GM21737 (cell line): ENCODE results near the gene ZNF583.

Experiments
- ATAC-seq: cut with Tn5 transposase; IDR thresholded peaks from one replicate; pipeline ENCODE4 v1.9.1; 2021; ENCODE audit warnings: mild to moderate bottlenecking, moderate library complexity; ENCODE audit not compliant: unreplicated experiment

The ZNF583 gene

DNA sequence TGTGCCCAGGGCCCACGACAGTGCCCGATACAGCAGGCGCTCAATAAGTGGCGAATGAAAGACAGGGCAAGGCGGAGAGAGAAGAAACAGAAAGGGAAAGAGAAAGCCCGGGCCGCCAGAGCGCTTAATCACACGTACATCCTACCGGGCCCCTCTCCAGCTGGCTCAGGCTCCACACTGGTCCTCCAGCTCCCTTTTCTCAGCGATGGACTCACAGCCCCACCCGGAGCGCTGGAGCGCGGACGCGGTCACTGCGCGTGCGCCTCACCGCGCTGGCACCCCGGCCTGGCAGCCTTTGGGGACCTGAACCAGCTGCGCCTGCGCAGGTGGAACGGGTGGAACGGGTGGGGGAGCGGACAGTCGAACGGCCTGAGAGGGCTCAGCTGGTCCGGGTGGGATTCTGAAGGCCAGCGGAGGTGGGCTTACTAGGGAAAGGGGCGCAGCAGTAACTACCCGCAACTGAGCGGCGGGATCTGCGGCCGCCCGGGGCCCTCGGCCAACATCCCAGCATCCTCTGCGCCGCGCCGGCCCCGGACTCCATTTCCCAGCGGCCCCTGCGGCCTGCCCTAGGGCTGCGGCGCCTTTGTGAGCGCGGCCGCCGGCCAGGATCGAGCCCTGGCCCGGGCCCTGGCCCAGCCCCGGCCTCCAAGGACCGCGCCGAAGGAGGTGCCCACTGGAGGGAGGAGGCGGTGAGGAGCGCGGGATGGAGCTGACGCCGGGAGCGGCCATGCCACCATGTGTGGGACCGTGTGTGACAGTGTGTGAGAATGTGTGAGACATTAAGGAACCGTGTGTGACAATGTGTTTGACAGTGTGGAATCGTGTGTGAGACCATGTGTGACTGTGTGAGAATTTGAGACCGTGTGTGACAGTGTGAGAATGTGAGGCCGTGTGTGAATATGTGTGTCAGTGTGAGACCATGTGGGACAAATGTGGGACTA lies at the start of gene ZNF583:
ZNF583 (plus strand) TSS at position 569 of the 941 bp plus-strand sequence. CDS start 2,783 bp downstream, outside the sequence.
- ATAC-seq: peak; percentile 80

DNA sequence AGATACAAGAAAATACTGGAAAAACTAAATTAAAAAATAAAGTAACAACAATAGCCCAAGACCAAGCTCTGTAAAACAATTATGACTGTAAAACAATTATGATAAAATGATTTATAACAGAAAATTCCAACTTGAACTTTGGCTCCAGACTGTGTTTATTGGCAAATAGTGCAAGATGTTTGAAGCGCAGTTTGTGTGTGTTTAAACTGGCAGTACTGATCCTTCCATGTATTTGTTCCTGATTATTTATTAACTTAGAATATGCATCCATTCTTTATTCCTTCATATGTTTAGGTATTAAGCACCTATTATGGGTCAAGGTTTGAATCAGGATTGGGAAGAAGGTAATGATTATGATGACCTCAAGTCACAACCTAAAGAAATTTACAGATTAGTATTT lies 48.6 kb upstream of the ZNF583 start:
- no peak for ATAC-seq

DNA sequence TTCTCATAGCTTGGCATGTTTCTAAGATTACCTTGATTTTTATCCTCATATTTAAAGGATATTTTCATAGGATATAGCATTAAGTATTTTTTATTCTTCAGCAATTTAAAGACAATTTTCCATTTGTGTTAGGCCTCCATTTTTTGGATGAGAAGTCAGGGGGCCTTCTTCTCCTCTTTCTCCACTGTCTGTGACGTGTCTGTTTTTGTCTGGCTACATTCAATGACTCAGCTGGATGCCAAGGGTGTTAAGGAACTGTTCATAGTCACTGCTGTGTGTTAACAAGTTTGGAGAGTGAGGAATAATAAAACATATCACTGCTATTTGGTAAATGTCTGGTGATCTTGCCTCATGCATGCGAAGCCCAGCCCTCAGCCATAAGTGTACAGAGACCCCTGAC lies 47.2 kb upstream of the ZNF583 start:
- no peak for ATAC-seq

DNA sequence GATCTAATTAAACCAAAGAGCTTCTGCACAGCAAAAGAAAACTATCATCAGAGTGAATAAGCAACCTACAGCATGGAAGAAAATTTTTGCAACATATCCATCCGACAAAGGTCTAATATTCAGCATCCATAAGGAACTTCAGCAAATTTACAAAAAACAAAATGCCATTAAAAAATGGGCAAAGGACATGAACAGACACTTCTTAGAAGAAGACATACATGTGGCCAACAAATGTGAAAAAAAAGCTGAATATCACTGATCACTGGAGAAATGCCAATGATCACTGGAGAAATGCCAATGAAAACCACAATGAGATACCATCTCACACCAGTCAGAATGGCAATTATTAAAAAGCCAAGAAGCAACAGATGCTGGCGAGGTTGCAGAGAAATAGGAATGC lies 43.3 kb upstream of the ZNF583 start:
- no peak for ATAC-seq

DNA sequence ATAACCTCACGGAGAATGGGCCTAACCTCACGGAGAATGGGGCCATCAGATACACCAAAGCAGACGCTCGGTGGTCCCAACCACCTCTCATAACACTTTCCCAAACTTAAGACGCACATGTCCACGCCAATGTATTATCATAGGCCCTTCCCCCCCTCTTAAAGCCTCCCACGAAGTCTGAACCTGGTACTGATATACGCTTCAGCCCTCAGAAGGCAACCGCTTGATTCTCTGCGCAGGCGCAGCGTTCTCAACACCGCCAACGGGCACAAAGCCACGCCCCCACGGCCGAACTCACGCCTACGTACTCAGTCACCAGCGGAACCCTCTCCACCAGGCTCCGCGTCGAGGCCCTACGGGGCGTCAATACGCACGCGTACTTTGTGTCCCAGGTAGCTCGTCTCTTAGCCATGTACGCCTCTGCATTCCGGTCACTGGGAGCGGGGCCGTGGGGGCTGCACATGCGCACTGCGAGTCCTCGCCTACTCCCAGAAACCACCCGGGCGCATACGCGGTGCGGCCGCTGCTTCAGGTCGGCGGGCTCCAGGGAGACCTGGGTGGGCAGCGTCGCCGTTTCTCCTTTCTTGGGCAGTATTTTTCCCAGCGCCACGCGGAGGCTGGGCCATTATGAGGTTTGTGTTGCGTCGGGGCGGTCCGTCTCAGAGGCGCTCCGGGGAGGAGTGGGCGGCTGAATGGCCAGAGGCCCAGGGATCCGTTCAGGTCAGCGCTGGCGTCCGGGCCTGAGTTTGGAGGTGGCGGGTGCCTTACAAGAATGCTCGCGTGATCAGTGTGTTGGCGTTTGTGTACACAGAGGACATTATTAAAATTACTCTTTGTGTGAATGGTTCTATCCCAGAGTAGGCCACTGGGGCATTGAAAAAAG lies 36.1 kb upstream of the ZNF583 start:
- peak; percentile 75 for ATAC-seq

DNA sequence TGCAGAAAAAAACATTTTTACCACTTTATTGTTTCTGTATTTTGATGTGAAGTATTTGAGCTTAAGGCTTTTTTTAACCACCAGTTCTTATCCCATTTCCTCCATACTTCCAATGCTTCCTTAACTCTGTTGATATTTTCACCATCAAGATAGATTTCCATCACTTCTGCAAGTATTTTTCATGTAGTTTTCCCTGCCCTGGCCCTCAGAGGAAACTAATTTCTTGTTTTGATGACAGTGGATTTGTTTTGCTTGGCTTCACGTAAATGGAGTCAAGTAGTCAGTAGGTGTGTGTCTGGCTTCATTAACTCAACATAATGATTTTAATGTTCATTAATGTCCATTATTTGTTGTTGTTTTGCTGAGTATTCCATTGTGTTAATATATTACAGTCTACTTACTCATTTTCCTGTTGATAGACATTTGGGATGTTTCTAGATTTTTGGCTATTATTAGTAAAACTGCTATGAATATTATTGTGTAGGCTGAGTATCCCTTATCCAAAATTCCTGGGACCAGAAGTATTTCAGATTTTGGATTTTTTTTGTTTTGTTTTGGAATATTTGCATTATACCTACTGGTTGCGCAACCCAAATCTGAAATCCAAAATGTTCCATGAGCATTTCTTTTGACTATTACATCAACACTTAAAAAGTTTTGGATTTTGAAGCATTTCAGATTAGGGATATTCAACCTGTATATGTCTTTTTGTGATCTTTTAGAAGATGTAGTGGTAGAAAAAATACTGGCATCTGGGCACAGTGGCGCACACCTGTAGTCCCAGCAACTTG lies 34.1 kb upstream of the ZNF583 start:
- no peak for ATAC-seq

DNA sequence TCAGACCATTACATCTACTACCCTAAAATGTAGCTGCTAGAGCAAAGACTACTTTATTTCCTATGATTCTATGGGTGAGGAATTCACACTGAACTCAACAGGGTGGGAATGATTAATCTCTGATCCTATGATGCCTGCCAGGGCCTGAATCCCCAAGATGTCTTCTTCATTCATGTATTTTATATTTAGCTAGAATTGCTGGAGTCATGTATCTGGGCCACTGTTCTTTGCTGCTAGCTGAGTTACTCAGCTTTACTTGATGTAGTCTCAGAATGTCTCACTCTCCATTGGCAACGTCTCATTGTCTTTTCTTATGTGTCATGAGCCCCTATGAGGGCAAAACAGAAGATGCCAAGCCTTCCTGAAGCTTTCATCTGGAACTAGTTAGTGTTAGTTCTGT lies 31.9 kb upstream of the ZNF583 start:
- ATAC-seq: no peak

DNA sequence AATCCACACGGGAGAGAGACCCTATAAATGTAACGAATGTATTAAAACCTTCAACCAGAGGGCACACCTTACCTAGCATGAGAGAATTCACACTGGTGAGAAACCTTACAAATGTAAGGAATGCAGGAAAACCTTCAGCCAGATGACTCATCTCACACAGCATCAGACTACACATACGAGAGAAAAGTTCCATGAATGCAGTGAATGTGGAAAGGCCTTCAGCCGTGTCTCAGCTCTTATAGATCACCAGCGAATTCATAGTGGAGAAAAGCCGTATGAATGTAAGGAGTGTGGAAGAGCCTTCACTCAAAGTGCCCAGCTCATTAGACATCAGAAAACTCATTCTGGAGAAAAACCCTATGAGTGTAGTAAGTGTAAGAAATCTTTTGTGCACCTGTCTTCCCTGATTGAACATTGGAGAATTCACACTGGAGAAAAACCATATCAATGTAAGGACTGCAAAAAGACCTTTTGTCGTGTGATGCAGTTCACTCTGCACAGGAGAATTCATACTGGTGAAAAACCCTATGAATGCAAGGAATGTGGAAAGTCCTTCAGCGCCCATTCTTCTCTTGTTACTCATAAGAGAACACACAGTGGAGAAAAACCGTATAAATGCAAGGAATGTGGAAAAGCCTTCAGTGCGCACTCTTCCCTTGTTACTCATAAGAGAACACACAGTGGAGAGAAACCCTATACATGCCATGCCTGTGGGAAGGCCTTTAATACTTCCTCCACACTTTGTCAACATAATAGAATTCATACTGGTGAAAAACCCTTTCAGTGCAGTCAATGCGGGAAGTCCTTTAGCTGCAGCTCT lies 26.8 kb upstream of the ZNF583 start:
- ATAC-seq: no peak

DNA sequence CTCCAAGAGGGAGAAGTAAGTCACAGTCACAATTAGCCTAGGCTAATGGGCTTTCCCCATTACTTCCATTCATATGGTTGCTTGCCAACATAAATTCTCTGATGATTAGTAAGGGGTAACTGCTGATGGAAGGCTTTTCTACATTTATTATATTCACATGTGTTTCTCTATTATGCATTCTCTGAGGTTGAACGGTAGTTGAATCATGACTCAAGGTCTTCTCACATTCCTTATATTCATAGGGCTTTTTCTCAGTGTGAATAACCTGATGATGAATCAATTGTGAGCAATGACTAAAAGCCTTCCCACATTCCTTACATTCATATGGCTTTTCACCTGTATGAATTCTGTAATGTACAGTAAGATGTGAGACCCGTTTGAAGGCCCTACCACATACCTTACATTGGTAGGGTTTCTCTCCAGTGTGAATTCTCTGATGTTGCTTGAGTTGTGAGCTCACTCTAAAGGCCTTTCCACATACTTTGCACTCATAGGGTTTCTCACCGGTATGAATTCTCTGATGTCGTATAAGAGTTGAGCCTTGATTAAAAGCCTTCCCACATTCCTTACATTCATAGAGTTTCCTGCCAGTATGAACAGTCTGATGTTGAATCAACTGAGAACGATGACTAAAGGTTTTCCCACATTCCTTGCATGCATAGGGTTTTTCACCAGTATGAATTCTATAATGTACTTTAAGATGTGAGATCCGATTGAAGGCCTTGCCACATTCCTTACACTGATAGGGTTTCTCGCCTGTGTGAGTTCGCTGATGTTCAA lies 20.1 kb upstream of the ZNF583 start:
- ATAC-seq: no peak

DNA sequence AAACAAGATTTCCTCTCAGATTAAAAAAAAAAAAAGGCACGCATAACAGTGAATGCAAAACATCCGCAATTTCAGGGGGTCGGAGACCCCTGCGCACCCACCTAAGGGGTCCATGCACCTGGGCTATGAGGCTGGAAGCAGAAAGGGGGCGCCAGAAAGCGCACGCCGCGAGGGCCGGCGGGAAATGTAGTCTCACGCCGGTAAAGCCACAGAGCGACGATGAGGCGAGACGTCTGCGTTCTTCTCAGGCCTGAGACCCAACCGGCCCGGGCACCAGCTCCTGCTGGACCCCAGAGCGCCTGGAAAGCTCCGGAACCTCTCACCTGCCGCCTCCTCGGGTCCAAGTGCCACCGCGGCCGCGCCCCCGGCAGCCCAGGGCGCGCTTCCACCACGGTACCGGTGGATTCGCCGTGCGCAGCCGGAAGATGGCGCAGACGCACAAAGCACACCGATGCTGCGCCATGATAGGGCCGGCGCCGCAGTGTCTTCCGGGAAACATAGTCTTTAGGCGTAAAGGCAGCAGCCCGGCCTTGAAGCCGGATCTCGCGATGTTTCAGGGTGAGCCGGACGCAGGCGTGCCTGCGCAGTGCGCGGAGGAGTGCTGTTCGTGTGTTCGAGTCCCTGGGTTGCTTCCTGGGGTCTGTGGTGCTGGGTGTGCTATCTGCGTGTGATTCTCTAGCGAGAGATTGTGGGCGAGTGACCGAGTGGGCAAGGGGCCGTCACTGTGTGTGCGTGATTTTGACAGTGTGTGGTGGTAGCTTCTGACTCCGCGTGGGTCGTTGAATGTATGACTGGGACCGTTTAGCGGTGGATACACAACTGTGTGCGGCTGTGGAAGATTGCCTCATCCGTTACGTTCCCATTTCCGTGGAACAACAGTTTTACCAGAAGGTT lies 10.8 kb upstream of the ZNF583 start, which contains the start of gene ZNF582:
ZNF582 (minus strand) TSS at position 416 of the 894 bp plus-strand sequence. CDS start 1,782 bp downstream, outside the sequence.
- peak; percentile 93 for ATAC-seq

DNA sequence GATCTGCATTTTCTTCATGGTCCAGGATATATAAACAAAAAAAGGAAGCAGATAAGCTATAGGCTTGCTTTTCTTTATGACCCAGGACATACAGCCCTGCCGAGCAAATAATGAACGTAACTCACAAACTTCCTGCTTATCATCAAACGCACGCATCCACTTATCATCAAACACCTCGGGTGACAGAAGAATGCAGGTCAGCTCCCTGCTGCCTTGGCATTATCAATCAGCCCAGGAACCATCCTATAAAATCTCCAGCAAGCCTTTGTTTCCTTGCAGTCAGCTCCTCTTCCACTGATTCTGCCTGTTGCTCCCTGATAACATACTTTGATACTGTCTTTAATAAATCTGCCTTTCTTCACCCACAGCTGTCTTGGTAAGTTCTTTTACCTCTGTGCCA lies 5.3 kb upstream of the ZNF583 start:
- no peak for ATAC-seq

DNA sequence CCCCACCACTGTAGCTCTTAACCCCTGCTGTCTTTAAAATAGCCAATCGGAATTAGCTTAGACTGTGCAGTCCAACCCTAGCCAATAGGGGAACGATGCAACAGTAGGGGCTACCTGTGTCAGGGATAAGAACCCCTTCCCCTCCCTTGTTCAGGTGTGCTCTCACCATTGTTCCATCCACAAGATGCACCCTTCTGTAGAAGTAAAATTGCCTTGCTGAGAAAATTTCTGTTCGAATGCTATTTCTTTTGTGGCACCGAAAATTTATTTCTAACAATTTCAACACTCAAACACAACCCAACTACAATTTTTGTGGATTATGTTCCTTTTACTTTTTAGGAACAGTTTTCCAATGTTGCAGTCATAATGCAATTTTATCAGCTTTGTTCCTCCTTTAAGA lies 3.6 kb upstream of the ZNF583 start:
- no peak for ATAC-seq

DNA sequence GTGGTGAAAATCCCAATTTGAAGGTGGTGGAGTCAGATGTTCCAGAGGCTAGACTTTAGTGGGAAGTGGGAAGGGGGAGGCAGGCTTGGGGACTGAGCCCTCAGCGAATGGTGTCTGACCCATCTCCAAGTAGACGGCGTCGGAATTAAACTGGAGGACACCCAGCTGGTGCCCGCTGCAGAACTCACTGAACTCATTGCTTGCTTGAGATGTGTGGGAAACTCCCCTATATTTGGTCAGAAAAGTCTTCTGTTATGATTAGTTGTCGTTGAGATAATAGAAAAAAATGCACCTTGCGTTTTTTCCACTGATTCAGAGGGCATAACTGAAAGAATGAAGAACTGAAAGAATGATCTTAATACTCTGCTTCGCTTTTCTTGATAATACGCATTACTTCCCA lies 871 bp upstream of the ZNF583 start:
- no peak for ATAC-seq

DNA sequence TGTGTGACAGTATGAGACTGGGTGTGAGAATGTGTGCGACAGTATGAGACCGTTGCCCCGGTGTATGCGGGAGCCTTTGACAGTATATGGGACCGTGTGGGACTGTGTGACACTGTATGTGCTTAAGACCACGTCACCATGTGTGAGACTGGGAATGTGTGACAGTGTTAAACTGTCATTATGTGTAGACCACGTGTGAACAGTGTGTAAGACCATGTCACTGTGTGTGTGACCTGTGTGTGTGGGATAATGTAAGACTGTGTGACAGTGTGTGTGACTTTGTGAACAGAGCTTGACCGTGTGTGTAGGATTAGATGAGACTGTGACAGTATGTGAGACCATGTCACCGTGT lies 549 bp downstream of the ZNF583 start:
- no peak for ATAC-seq

DNA sequence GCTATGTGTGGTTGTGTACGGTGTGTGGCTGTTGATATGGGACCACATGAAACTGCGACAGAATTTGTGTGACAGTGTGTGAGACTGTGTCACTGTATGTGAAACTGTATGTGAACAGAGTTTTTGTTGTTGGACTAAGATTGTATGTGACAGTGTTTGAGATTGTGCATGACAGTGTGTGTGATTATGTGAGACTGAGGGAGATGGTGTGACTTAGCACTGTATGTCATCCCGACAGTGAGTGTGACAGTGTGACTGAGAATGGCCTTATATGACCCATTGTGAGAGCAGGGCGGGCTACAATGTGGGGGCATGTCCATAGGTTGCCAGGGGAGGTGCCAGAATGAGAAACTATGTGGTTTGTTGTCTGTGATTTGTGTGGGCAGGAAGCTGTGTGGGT lies 930 bp downstream of the ZNF583 start:
- ATAC-seq: no peak

DNA sequence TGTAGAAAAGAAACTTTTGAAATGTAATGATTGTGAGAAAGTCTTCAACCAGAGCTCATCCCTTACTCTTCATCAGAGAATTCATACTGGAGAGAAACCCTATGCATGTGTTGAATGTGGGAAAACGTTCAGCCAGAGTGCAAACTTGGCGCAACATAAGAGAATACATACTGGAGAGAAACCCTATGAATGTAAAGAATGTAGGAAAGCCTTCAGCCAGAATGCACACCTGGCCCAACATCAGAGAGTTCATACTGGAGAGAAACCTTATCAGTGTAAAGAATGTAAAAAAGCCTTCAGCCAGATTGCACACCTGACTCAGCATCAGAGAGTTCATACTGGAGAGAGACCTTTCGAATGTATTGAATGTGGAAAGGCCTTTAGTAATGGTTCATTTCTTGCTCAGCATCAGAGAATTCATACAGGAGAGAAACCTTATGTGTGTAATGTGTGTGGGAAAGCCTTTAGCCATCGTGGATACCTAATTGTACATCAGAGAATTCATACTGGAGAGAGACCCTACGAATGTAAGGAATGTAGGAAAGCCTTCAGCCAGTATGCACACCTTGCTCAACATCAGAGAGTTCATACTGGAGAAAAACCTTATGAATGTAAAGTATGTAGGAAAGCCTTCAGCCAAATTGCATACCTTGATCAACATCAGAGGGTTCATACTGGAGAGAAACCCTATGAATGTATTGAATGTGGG lies 19.3 kb downstream of the ZNF583 start:
- ATAC-seq: no peak

DNA sequence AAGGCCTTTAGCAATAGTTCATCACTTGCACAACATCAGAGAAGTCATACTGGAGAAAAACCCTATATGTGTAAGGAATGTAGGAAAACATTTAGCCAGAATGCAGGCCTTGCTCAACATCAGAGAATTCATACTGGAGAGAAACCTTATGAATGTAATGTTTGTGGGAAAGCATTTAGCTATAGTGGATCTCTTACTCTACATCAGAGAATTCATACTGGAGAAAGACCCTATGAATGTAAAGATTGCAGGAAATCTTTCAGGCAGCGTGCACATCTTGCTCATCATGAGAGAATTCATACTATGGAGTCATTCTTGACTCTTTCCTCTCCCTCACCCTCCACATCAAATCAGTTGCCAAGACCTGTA lies 19.8 kb downstream of the ZNF583 start:
- ATAC-seq: no peak
